Natural killer cell (primary cell): Measurements from ENCODE around the gene KRT81. TPM values are rescaled to one million over a fixed set of nuclear protein-coding genes. Genes with fewer than 3 reads are reported as not detected.

Source experiments
- ATAC-seq, 3 donors: fragments of 150-1000 bp in 2 of 3; fragments of 200-7000 bp in 1 of 3; cut with Tn5 transposase; 1 replicate in 1 of 3; 2 replicates in 2 of 3; pipeline ENCODE4 v1.10.0; 2021; ENCODE audit warnings: mild to moderate bottlenecking in 2 of 3, moderate library complexity in 2 of 3
- DNase-seq, 2 donors: peaks; one replicate each; pipeline versions ENCODE4 v3.0.0 to v3.0.0-alpha.2; 2013 to 2021; ENCODE audit warnings: mixed read lengths in 1 of 2
- H3K27ac ChIP-seq: one replicate; pipeline ENCODE4 v1.5.1; 2013; ENCODE audit warnings: mild to moderate bottlenecking, low read length
- H3K27me3 ChIP-seq: one replicate; pipeline ENCODE4 v1.6.1; 2013; ENCODE audit warnings: low read length; ENCODE audit not compliant: control insufficient read depth, insufficient read depth
- H3K36me3 ChIP-seq: one replicate; pipeline ENCODE4 v1.6.1; 2013; ENCODE audit warnings: low read length; ENCODE audit not compliant: control insufficient read depth, insufficient read depth
- H3K4me1 ChIP-seq: one replicate; pipeline ENCODE4 v1.6.1; 2013; ENCODE audit warnings: low read length; ENCODE audit not compliant: control insufficient read depth, insufficient read depth
- H3K4me3 ChIP-seq: one replicate; pipeline ENCODE4 v1.5.1; 2013; ENCODE audit warnings: low read length
- H3K9me3 ChIP-seq: one replicate; pipeline ENCODE4 v1.6.1; 2013; ENCODE audit warnings: low read length; ENCODE audit not compliant: control insufficient read depth, insufficient read depth
- H3K27ac Mint-ChIP-seq, 2 donors: one replicate each; pipeline ENCODE4 v1.8.0; 2022; ENCODE audit warnings: mild to moderate bottlenecking in 2 of 2, mixed read lengths in 2 of 2, moderate library complexity in 1 of 2
- H3K27me3 Mint-ChIP-seq, 2 donors: one replicate each; pipeline ENCODE4 v1.8.0; 2022; ENCODE audit warnings: low read depth in 2 of 2, mixed read lengths in 2 of 2
- H3K36me3 Mint-ChIP-seq: one replicate; pipeline ENCODE4 v1.8.0; 2022; ENCODE audit warnings: mixed read lengths
- H3K4me1 Mint-ChIP-seq, 2 donors: one replicate each; pipeline ENCODE4 v1.8.0; 2022; ENCODE audit warnings: mixed read lengths in 2 of 2
- H3K4me3 Mint-ChIP-seq: one replicate; pipeline ENCODE4 v1.8.0; 2022; ENCODE audit warnings: mild to moderate bottlenecking, moderate library complexity, mixed read lengths
- H3K9me3 Mint-ChIP-seq, 2 donors: one replicate each; pipeline ENCODE4 v1.8.0; 2022; ENCODE audit warnings: mixed read lengths in 2 of 2
- CTCF ChIP-seq: fragments of 200-600 bp; IDR thresholded peaks from one replicate; pipeline ENCODE4 v1.8.0; 2022; ENCODE audit warnings: antibody characterized with exemption
- WGBS: methylation state at CpG from one replicate; pipeline ENCODE4 v1.1.7; 2013; ENCODE audit warnings: missing lambda C conversion rate; ENCODE audit not compliant: insufficient coverage; 5-methylcytosine and 5-hydroxymethylcytosine counted together
- intact Hi-C: fragments of 100-400 bp; cut with micrococcal nuclease; formaldehyde crosslinking; loops from one replicate; pipeline ENCODE4 v1.14.2; 2022
- total RNA-seq, 4 donors: library from RNA; stranded (reverse); fragments of 120-200 nt in 1 of 4; gene quantifications; one replicate each; pipeline versions ENCODE4 v1.2.3 to v1.2.4, GENCODE V29; 2013 to 2022

The KRT81 gene
- total RNA-seq, 3 donors from 2014 or later (not counting 1 experiment from before 2014, with no cell fraction given), result 0.28 to 1.4 (median 1.3) TPM

- DNase-seq, result no peak
- Mint-ChIP-seq H3K9me3 (no peaks in the 10 kb centered on the region), H3K27ac (no peak overlapping the region), H3K36me3 (no peaks in the 10 kb centered on the region), H3K4me1 (peaks cover 24 to 26% of the 10 kb centered on the region in 2 donors), H3K27me3 (peaks cover 6 to 8% of the 10 kb centered on the region in 2 donors), H3K4me3 (no peak overlapping the region)
- Histone ChIP-seq H3K4me1 (peaks cover 20% of the 10 kb centered on the region), H3K27ac (no peak overlapping the region), H3K36me3 (no peaks in the 10 kb centered on the region), H3K9me3 (no peaks in the 10 kb centered on the region), H3K27me3 (no peaks in the 10 kb centered on the region), H3K4me3 (no peak overlapping the region)
- no peak for ATAC-seq
- no peak for TF ChIP-seq CTCF
- intact Hi-C loops, result no loop called here
- WGBS, result 74% methylated on average over 2 of the region's 4 CpGs
Observed at GRCh38 chr12:52284562-52285171, 6.7 kb downstream of the KRT81 start.

- no peaks in the 10 kb centered on the region for H3K9me3 Mint-ChIP-seq
- H3K36me3 Mint-ChIP-seq, result no peaks in the 10 kb centered on the region
- H3K4me3 Mint-ChIP-seq, result no peak overlapping the region
- Histone ChIP-seq H3K4me3 (no peak overlapping the region), H3K9me3 (no peaks in the 10 kb centered on the region), H3K27ac (no peak overlapping the region), H3K27me3 (peaks cover 4% of the 10 kb centered on the region), H3K4me1 (peaks cover 9% of the 10 kb centered on the region), H3K36me3 (no peaks in the 10 kb centered on the region)
- intact Hi-C loops, result no loop called here
- peaks cover 17 to 24% of the 10 kb centered on the region in 2 donors for H3K27me3 Mint-ChIP-seq
- no peak for TF ChIP-seq CTCF
- 85% methylated on average over 4 of the region's 4 CpGs for WGBS
- H3K27ac Mint-ChIP-seq, result no peak overlapping the region
- DNase-seq, result no peak
- no peak for ATAC-seq
- H3K4me1 Mint-ChIP-seq, result peaks cover 13 to 14% of the 10 kb centered on the region in 2 donors
Observed at GRCh38 chr12:52280796-52281560, 10.4 kb downstream of the KRT81 start.

GRCh38 chr12:52280319-52280795, 11.0 kb downstream of the KRT81 start:
- no peak overlapping the region for H3K4me3 ChIP-seq
- H3K27me3 Mint-ChIP-seq, result peaks cover 17 to 24% of the 10 kb centered on the region in 2 donors
- H3K9me3 Mint-ChIP-seq, result no peaks in the 10 kb centered on the region
- no peaks in the 10 kb centered on the region for H3K36me3 Mint-ChIP-seq
- TF ChIP-seq CTCF, result no peak
- DNase-seq, result no peak
- peaks cover 13 to 14% of the 10 kb centered on the region in 2 donors for H3K4me1 Mint-ChIP-seq
- no peak for ATAC-seq
- 92% methylated on average over 3 of the region's 3 CpGs for WGBS
- peaks cover 9% of the 10 kb centered on the region for H3K4me1 ChIP-seq
- H3K27ac Mint-ChIP-seq, result no peak overlapping the region
- intact Hi-C loops, result no loop called here
- H3K27ac ChIP-seq, result no peak overlapping the region
- H3K9me3 ChIP-seq, result no peaks in the 10 kb centered on the region
- no peak overlapping the region for H3K4me3 Mint-ChIP-seq
- H3K27me3 ChIP-seq, result peaks cover 4% of the 10 kb centered on the region
- no peaks in the 10 kb centered on the region for H3K36me3 ChIP-seq
